ENCODE data around the gene EYA2. TPM values are rescaled to one million over a fixed set of nuclear protein-coding genes. Genes with fewer than 3 reads are reported as not detected.

Gene EYA2
- total RNA-seq, 1 experiment from 2014 or later: 0.25 TPM

GRCh38 chr20:47088335-47088734, 193.7 kb downstream of the EYA2 start:
- Histone ChIP-seq H3K36me3 (ENCODE audit: control insufficient read depth, insufficient read depth, low read length) (no peaks in the 10 kb centered on the region), H3K9me3 (no peaks in the 10 kb centered on the region), H3K4me3 (ENCODE audit: low read depth, low read length) (no peak overlapping the region), H3K4me1 (no peaks in the 10 kb centered on the region), H3K27me3 (replicated peaks; ENCODE audit: control insufficient read depth, insufficient read depth, low read length) (no peaks in the 10 kb centered on the region)
- Mint-ChIP-seq H3K27ac (ENCODE audit: unreplicated experiment) (no peak overlapping the region), H3K36me3 (ENCODE audit: insufficient read depth, unreplicated experiment) (no peaks in the 10 kb centered on the region), H3K4me3 (ENCODE audit: unreplicated experiment) (no peak overlapping the region), H3K27me3 (ENCODE audit: insufficient read depth, unreplicated experiment) (no peaks in the 10 kb centered on the region), H3K4me1 (ENCODE audit: low read depth, unreplicated experiment) (no peaks in the 10 kb centered on the region), H3K9me3 (ENCODE audit: unreplicated experiment) (peaks cover 9% of the 10 kb centered on the region)
- POLR2A ChIA-PET: no interaction called here
- intact Hi-C loops (cut with micrococcal nuclease; ENCODE audit: unreplicated experiment): no loop called here
- BruUV-seq (replicated peaks): no TSS peak
- no peak for DNase-seq
- CTCF ChIA-PET: no interaction called here
- TF ChIP-seq, protein P1, sequence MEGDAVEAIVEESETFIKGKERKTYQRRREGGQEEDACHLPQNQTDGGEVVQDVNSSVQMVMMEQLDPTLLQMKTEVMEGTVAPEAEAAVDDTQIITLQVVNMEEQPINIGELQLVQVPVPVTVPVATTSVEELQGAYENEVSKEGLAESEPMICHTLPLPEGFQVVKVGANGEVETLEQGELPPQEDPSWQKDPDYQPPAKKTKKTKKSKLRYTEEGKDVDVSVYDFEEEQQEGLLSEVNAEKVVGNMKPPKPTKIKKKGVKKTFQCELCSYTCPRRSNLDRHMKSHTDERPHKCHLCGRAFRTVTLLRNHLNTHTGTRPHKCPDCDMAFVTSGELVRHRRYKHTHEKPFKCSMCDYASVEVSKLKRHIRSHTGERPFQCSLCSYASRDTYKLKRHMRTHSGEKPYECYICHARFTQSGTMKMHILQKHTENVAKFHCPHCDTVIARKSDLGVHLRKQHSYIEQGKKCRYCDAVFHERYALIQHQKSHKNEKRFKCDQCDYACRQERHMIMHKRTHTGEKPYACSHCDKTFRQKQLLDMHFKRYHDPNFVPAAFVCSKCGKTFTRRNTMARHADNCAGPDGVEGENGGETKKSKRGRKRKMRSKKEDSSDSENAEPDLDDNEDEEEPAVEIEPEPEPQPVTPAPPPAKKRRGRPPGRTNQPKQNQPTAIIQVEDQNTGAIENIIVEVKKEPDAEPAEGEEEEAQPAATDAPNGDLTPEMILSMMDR (IDR thresholded peaks at IDR 0.05; ENCODE audit: insufficient read depth in 1 of 2, low read depth in 1 of 2, low read length in 1 of 2, severe bottlenecking in 1 of 2, unreplicated experiment in 1 of 2): no peak

DNA sequence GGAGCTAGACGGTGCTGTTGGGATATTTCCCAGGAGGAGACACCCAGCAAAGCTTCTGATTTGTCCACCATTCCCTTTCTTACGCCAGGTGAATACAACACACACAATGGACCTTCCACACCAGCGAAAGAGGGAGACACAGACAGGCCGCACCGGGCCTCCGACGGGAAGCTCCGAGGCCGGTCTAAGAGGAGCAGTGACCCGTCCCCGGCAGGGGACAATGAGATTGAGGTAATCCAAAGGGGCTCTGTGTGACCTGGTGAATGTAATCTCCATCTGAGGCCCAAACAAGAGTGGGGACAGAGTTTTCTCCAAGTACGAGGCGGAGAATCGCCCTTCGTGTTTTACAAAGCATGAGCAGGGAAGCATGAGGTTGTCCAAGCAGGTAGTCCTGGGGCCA, 194.5 kb downstream of the EYA2 start:
- CTCF ChIA-PET: no interaction called here
- no peaks in the 10 kb centered on the region for H3K36me3 ChIP-seq (ENCODE audit: control insufficient read depth, insufficient read depth, low read length)

GRCh38 chr20:47090835-47091234, 196.2 kb downstream of the EYA2 start:
- POLR2A ChIA-PET: no interaction called here
- H3K36me3 ChIP-seq (ENCODE audit: control insufficient read depth, insufficient read depth, low read length): no peaks in the 10 kb centered on the region
- BruUV-seq (replicated peaks): no TSS peak
- peaks cover 9% of the 10 kb centered on the region for H3K9me3 ChIP-seq
- no peak overlapping the region for H3K4me3 Mint-ChIP-seq (ENCODE audit: unreplicated experiment)
- TF ChIP-seq, protein P1 (IDR thresholded peaks at IDR 0.05; ENCODE audit: insufficient read depth in 1 of 2, low read depth in 1 of 2, low read length in 1 of 2, severe bottlenecking in 1 of 2, unreplicated experiment in 1 of 2): no peak
- no peak overlapping the region for H3K4me3 ChIP-seq (ENCODE audit: low read depth, low read length)
- H3K4me1 Mint-ChIP-seq (ENCODE audit: low read depth, unreplicated experiment): no peaks in the 10 kb centered on the region
- DNase-seq: no peak
- CTCF ChIA-PET: interaction anchor here (0.6 kb wide), 1 partner anchor 60 kb away, joined by 5 read pairs; no protein-coding TSS in a partner anchor
- intact Hi-C loops (cut with micrococcal nuclease; ENCODE audit: unreplicated experiment): no loop called here
- no peak overlapping the region for H3K27ac Mint-ChIP-seq (ENCODE audit: unreplicated experiment)
- peaks cover 16% of the 10 kb centered on the region for H3K9me3 Mint-ChIP-seq (ENCODE audit: unreplicated experiment)
- no peaks in the 10 kb centered on the region for H3K27me3 ChIP-seq (replicated peaks; ENCODE audit: control insufficient read depth, insufficient read depth, low read length)
- H3K4me1 ChIP-seq: no peaks in the 10 kb centered on the region
- no peaks in the 10 kb centered on the region for H3K36me3 Mint-ChIP-seq (ENCODE audit: insufficient read depth, unreplicated experiment)
- H3K27me3 Mint-ChIP-seq (ENCODE audit: insufficient read depth, unreplicated experiment): no peaks in the 10 kb centered on the region

More for the DNA sequence above, 194.5 kb downstream of the EYA2 start:
- no peaks in the 10 kb centered on the region for H3K4me1 ChIP-seq
- Mint-ChIP-seq H3K9me3 (ENCODE audit: unreplicated experiment) (peaks cover 9% of the 10 kb centered on the region), H3K4me1 (ENCODE audit: low read depth, unreplicated experiment) (no peaks in the 10 kb centered on the region), H3K27ac (ENCODE audit: unreplicated experiment) (no peak overlapping the region), H3K27me3 (ENCODE audit: insufficient read depth, unreplicated experiment) (no peaks in the 10 kb centered on the region), H3K36me3 (ENCODE audit: insufficient read depth, unreplicated experiment) (no peaks in the 10 kb centered on the region), H3K4me3 (ENCODE audit: unreplicated experiment) (no peak overlapping the region)
- DNase-seq: no peak
- H3K9me3 ChIP-seq: no peaks in the 10 kb centered on the region
- no peaks in the 10 kb centered on the region for H3K27me3 ChIP-seq (replicated peaks; ENCODE audit: control insufficient read depth, insufficient read depth, low read length)
- no TSS peak for BruUV-seq (replicated peaks)
- no peak overlapping the region for H3K4me3 ChIP-seq (ENCODE audit: low read depth, low read length)
- POLR2A ChIA-PET: no interaction called here
- intact Hi-C loops (cut with micrococcal nuclease; ENCODE audit: unreplicated experiment): no loop called here
- TF ChIP-seq, protein P1 (IDR thresholded peaks at IDR 0.05; ENCODE audit: insufficient read depth in 1 of 2, low read depth in 1 of 2, low read length in 1 of 2, severe bottlenecking in 1 of 2, unreplicated experiment in 1 of 2): no peak

Data from Caco-2 (cell line).